ENCODE results near the gene GFRAL. TPM values are rescaled to one million over a fixed set of nuclear protein-coding genes. Genes with fewer than 3 reads are reported as not detected.

Gene GFRAL
- total RNA-seq, 1 donor from 2014 or later: not detected

GRCh38 chr6:55447891-55448290 is 120.6 kb downstream of the GFRAL start:
- TF ChIP-seq CTCF (IDR thresholded peaks at IDR 0.05): no peak
- Histone ChIP-seq H3K9me3 (no peaks in the 10 kb centered on the region), H3K27me3 (ENCODE audit: low read depth) (no peaks in the 10 kb centered on the region), H3K36me3 (no peaks in the 10 kb centered on the region), H3K4me1 (no peaks in the 10 kb centered on the region), H3K27ac (no peak overlapping the region), H3K4me3 (no peak overlapping the region)
- no peak for DNase-seq
- ATAC-seq: no peak
- intact Hi-C loops (cut with DNase I): no loop called here

- no peaks in the 10 kb centered on the region for H3K27me3 ChIP-seq (ENCODE audit: low read depth)
- intact Hi-C loops (cut with DNase I): no loop called here
- no peak for TF ChIP-seq CTCF (IDR thresholded peaks at IDR 0.05)
- DNase-seq: no peak
- no peaks in the 10 kb centered on the region for H3K9me3 ChIP-seq
- no peak overlapping the region for H3K4me3 ChIP-seq
- H3K4me1 ChIP-seq: no peaks in the 10 kb centered on the region
- no peak for ATAC-seq
- H3K27ac ChIP-seq: no peak overlapping the region
- H3K36me3 ChIP-seq: no peaks in the 10 kb centered on the region
Measured at GRCh38 chr6:55448451-55448850, 121.2 kb downstream of the GFRAL start.

- no peak for TF ChIP-seq CTCF (IDR thresholded peaks at IDR 0.05)
- DNase-seq (no peak), ATAC-seq (no peak)
- Histone ChIP-seq H3K27ac (no peak overlapping the region), H3K4me3 (no peak overlapping the region), H3K27me3 (ENCODE audit: low read depth) (no peaks in the 10 kb centered on the region), H3K4me1 (no peaks in the 10 kb centered on the region), H3K9me3 (no peaks in the 10 kb centered on the region), H3K36me3 (no peaks in the 10 kb centered on the region)
- intact Hi-C loops (cut with DNase I): no loop called here
Measured at GRCh38 chr6:55449225-55449624, 122.0 kb downstream of the GFRAL start.

- Histone ChIP-seq H3K36me3 (no peaks in the 10 kb centered on the region), H3K9me3 (no peaks in the 10 kb centered on the region), H3K4me1 (no peaks in the 10 kb centered on the region), H3K4me3 (no peak overlapping the region), H3K27ac (no peak overlapping the region), H3K27me3 (ENCODE audit: low read depth) (no peaks in the 10 kb centered on the region)
- no peak for DNase-seq
- intact Hi-C loops (cut with DNase I): no loop called here
- no peak for TF ChIP-seq CTCF (IDR thresholded peaks at IDR 0.05)
- ATAC-seq: no peak
Measured at GRCh38 chr6:55450005-55450404, 122.7 kb downstream of the GFRAL start.

Other genes with a start within 250 kb of the GFRAL start
- gene HCRTR2, start 153.0 kb upstream of the GFRAL start, total RNA-seq: not detected

Data from lower lobe of right lung (tissue), 2 donors.